ENCODE results near the gene CACNA1I. TPM values are rescaled to one million over a fixed set of nuclear protein-coding genes. Genes with fewer than 3 reads are reported as not detected.

Gene CACNA1I
- total RNA-seq, 4 donors from 2014 or later = under 0.01 to 0.39 (median 0.33) TPM; not detected in 1

GRCh38 chr22:39568278-39568981, 2.1 kb upstream of the CACNA1I start:
- intact Hi-C loops (cut with DNase I) = no loop called here
- 93% methylated on average over 9 of the region's 19 CpGs for WGBS
- Histone ChIP-seq H3K9me3 (no peaks in the 10 kb centered on the region), H3K27ac (replicated peaks in 1 of 4) (no peak overlapping the region), H3K4me3 (no peak overlapping the region), H3K36me3 (no peaks in the 10 kb centered on the region), H3K27me3 (peaks cover 0 to 73% (median 0%) of the 10 kb centered on the region in 4 donors), H3K4me1 (no peaks in the 10 kb centered on the region)
- TF ChIP-seq POLR2A (IDR thresholded peaks at IDR 0.05; ENCODE audit: low read depth) = no peak
- no peak for TF ChIP-seq CTCF (IDR thresholded peaks at IDR 0.05)
- TF ChIP-seq EP300 (IDR thresholded peaks at IDR 0.05) = no peak
- TF ChIP-seq POLR2AphosphoS5 (IDR thresholded peaks at IDR 0.05) = no peak
- no peak for DNase-seq (ENCODE audit: extremely low spot score)

- WGBS = 93% methylated on average over 6 of the region's 7 CpGs
- TF ChIP-seq POLR2AphosphoS5 (IDR thresholded peaks at IDR 0.05) (no peak), EP300 (IDR thresholded peaks at IDR 0.05) (no peak), POLR2A (IDR thresholded peaks at IDR 0.05; ENCODE audit: low read depth) (no peak), CTCF (IDR thresholded peaks at IDR 0.05) (no peak)
- Histone ChIP-seq H3K27ac (replicated peaks in 1 of 4) (no peak overlapping the region), H3K4me3 (no peak overlapping the region), H3K36me3 (no peaks in the 10 kb centered on the region), H3K9me3 (no peaks in the 10 kb centered on the region), H3K27me3 (peaks cover 0 to 71% (median 0%) of the 10 kb centered on the region in 4 donors), H3K4me1 (no peaks in the 10 kb centered on the region)
- intact Hi-C loops (cut with DNase I) = no loop called here
- DNase-seq (ENCODE audit: extremely low spot score) = no peak
Observed at GRCh38 chr22:39569066-39569465, 1.5 kb upstream of the CACNA1I start.

GRCh38 chr22:39570226-39570625, 327 bp upstream of the CACNA1I start:
- no peak for TF ChIP-seq POLR2AphosphoS5 (IDR thresholded peaks at IDR 0.05)
- no peak for TF ChIP-seq CTCF (IDR thresholded peaks at IDR 0.05)
- no peak for TF ChIP-seq EP300 (IDR thresholded peaks at IDR 0.05)
- no peak for TF ChIP-seq POLR2A (IDR thresholded peaks at IDR 0.05; ENCODE audit: low read depth)
- 82% methylated on average over 3 of the region's 3 CpGs for WGBS
- DNase-seq (ENCODE audit: extremely low spot score) = no peak
- no peaks in the 10 kb centered on the region for H3K4me1 ChIP-seq
- intact Hi-C loops (cut with DNase I) = no loop called here
- H3K27ac ChIP-seq (replicated peaks in 1 of 4) = no peak overlapping the region
- H3K9me3 ChIP-seq = no peaks in the 10 kb centered on the region
- no peaks in the 10 kb centered on the region for H3K36me3 ChIP-seq
- no peak overlapping the region for H3K4me3 ChIP-seq
- H3K27me3 ChIP-seq = peaks cover 0 to 59% (median 0%) of the 10 kb centered on the region in 4 donors

- Histone ChIP-seq H3K4me3 (no peak overlapping the region), H3K36me3 (no peaks in the 10 kb centered on the region), H3K9me3 (no peaks in the 10 kb centered on the region), H3K4me1 (no peaks in the 10 kb centered on the region), H3K27me3 (peaks cover 0 to 53% (median 0%) of the 10 kb centered on the region in 4 donors), H3K27ac (replicated peaks in 1 of 4) (no peak overlapping the region)
- 67% methylated on average over 1 of the region's 1 CpG for WGBS
- TF ChIP-seq CTCF (IDR thresholded peaks at IDR 0.05) (no peak), POLR2A (IDR thresholded peaks at IDR 0.05; ENCODE audit: low read depth) (no peak), EP300 (IDR thresholded peaks at IDR 0.05) (no peak), POLR2AphosphoS5 (IDR thresholded peaks at IDR 0.05) (no peak)
- intact Hi-C loops (cut with DNase I) = no loop called here
- no peak for DNase-seq (ENCODE audit: extremely low spot score)
Observed at GRCh38 chr22:39571538-39571937, 985 bp downstream of the CACNA1I start.

All from esophagus muscularis mucosa (tissue), 4 donors.